Measurements from ENCODE around the gene EED. TPM values are rescaled to one million over a fixed set of nuclear protein-coding genes. Genes with fewer than 3 reads are reported as not detected.

The EED gene
- total RNA-seq, 1 donor from 2014 or later, result 29.7 TPM

- intact Hi-C loops (cut with DNase I), result no loop called here
- TF ChIP-seq POLR2A (IDR thresholded peaks at IDR 0.05) (no peak), CTCF (IDR thresholded peaks at IDR 0.05) (no peak), POLR2AphosphoS5 (IDR thresholded peaks at IDR 0.05; ENCODE audit: insufficient read depth in 1 of 2, low read depth in 1 of 2) (no peak)
Measured at GRCh38 chr11:86234831-86235461, 9.6 kb upstream of the EED start.

GRCh38 chr11:86237267-86237804, 7.2 kb upstream of the EED start:
- Histone ChIP-seq H3K36me3 (no peaks in the 10 kb centered on the region), H3K4me1 (no peaks in the 10 kb centered on the region), H3K9me3 (no peaks in the 10 kb centered on the region), H3K27me3 (no peaks in the 10 kb centered on the region), H3K4me3 (no peak overlapping the region), H3K27ac (no peak overlapping the region)
- no peak for DNase-seq (ENCODE audit: extremely low spot score in 2 of 2)
- intact Hi-C loops (cut with DNase I), result no loop called here
- TF ChIP-seq CTCF (IDR thresholded peaks at IDR 0.05) (no peak), POLR2A (IDR thresholded peaks at IDR 0.05) (no peak)

More at GRCh38 chr11:86234831-86235461, 9.6 kb upstream of the EED start:
- no peak for DNase-seq (ENCODE audit: extremely low spot score in 2 of 2)
- H3K4me3 ChIP-seq, result no peak overlapping the region
- no peak overlapping the region for H3K27ac ChIP-seq
- H3K9me3 ChIP-seq, result no peaks in the 10 kb centered on the region
- no peaks in the 10 kb centered on the region for H3K36me3 ChIP-seq
- no peaks in the 10 kb centered on the region for H3K27me3 ChIP-seq
- H3K4me1 ChIP-seq, result no peaks in the 10 kb centered on the region

GRCh38 chr11:86240164-86240563, 4.4 kb upstream of the EED start:
- peaks cover 8% of the 10 kb centered on the region for H3K4me1 ChIP-seq
- no peak overlapping the region for H3K27ac ChIP-seq
- no peak overlapping the region for H3K4me3 ChIP-seq
- intact Hi-C loops (cut with DNase I), result no loop called here
- H3K9me3 ChIP-seq, result no peaks in the 10 kb centered on the region
- no peak for DNase-seq (ENCODE audit: extremely low spot score in 2 of 2)
- TF ChIP-seq CTCF (IDR thresholded peaks at IDR 0.05), result no peak
- no peak for TF ChIP-seq POLR2A (IDR thresholded peaks at IDR 0.05)
- TF ChIP-seq POLR2AphosphoS5 (IDR thresholded peaks at IDR 0.05; ENCODE audit: insufficient read depth in 1 of 2, low read depth in 1 of 2), result no peak
- H3K36me3 ChIP-seq, result no peaks in the 10 kb centered on the region
- H3K27me3 ChIP-seq, result no peaks in the 10 kb centered on the region

- no peak overlapping the region for H3K4me3 ChIP-seq
- peaks cover 21% of the 10 kb centered on the region for H3K4me1 ChIP-seq
- intact Hi-C loops (cut with DNase I), result no loop called here
- no peak overlapping the region for H3K27ac ChIP-seq
- no peaks in the 10 kb centered on the region for H3K9me3 ChIP-seq
- no peaks in the 10 kb centered on the region for H3K27me3 ChIP-seq
- DNase-seq (ENCODE audit: extremely low spot score in 2 of 2), result no peak
- H3K36me3 ChIP-seq, result peaks cover 0 to 2% of the 10 kb centered on the region in 2 donors
- TF ChIP-seq CTCF (IDR thresholded peaks at IDR 0.05) (no peak), POLR2AphosphoS5 (IDR thresholded peaks at IDR 0.05; ENCODE audit: insufficient read depth in 1 of 2, low read depth in 1 of 2) (no peak), POLR2A (IDR thresholded peaks at IDR 0.05) (no peak)
Measured at GRCh38 chr11:86241956-86242535, 2.5 kb upstream of the EED start.

- TF ChIP-seq POLR2A (IDR thresholded peaks at IDR 0.05), result no peak
- Histone ChIP-seq H3K4me1 (peaks cover 35% of the 10 kb centered on the region), H3K36me3 (peaks cover 0 to 3% of the 10 kb centered on the region in 2 donors), H3K27ac (no peak overlapping the region), H3K4me3 (no peak overlapping the region), H3K27me3 (no peaks in the 10 kb centered on the region), H3K9me3 (no peaks in the 10 kb centered on the region)
- intact Hi-C loops (cut with DNase I), result no loop called here
- DNase-seq (ENCODE audit: extremely low spot score in 2 of 2), result no peak
Measured at GRCh38 chr11:86243396-86243795, 1.2 kb upstream of the EED start.

All from vagina (tissue), 2 donors.